H9 (cell line): ENCODE measurements around the gene DUSP15. TPM values are rescaled to one million over a fixed set of nuclear protein-coding genes. Genes with fewer than 3 reads are reported as not detected.

ENCODE experiments used
- DNase-seq: peaks from one replicate; pipeline ENCODE4 v3.0.0-alpha.2; 2017
- H2AFZ ChIP-seq: one replicate; pipeline ENCODE4 v1.6.1; 2013; ENCODE audit warnings: mild to moderate bottlenecking, low read length, control low read depth, moderate library complexity
- H2AK5ac ChIP-seq: 2 replicates; pipeline ENCODE4 v1.6.1; 2013; ENCODE audit warnings: low read length, control low read depth, mixed read lengths; ENCODE audit not compliant: insufficient read length
- H2BK120ac ChIP-seq: one replicate; pipeline ENCODE4 v1.6.1; 2013; ENCODE audit warnings: low read depth, mild to moderate bottlenecking, low read length, control low read depth, inconsistent platforms; ENCODE audit not compliant: poor library complexity, severe bottlenecking
- H2BK12ac ChIP-seq: 2 replicates; pipeline ENCODE4 v1.6.1; 2013; ENCODE audit warnings: low read length, control low read depth, mixed read lengths, low read depth; ENCODE audit not compliant: insufficient read length
- H2BK15ac ChIP-seq: 2 replicates; pipeline ENCODE4 v1.6.1; 2013; ENCODE audit warnings: low read depth, low read length, control low read depth
- H2BK20ac ChIP-seq: one replicate; pipeline ENCODE4 v1.6.1; 2013; ENCODE audit warnings: low read depth, mild to moderate bottlenecking, low read length, control low read depth, inconsistent platforms; ENCODE audit not compliant: poor library complexity, severe bottlenecking
- H2BK5ac ChIP-seq: 2 replicates; pipeline ENCODE4 v1.6.1; 2013; ENCODE audit warnings: low read length, control low read depth, mixed read lengths; ENCODE audit not compliant: insufficient read length
- H3K14ac ChIP-seq: 2 replicates; pipeline ENCODE4 v1.6.1; 2013; ENCODE audit warnings: low read length, control low read depth; ENCODE audit not compliant: insufficient read depth
- H3K18ac ChIP-seq: 2 replicates; pipeline ENCODE4 v1.6.1; 2013; ENCODE audit warnings: low read depth, mild to moderate bottlenecking, mixed read lengths, low read length, control low read depth; ENCODE audit not compliant: insufficient read length
- H3K23ac ChIP-seq: 2 replicates; pipeline ENCODE4 v1.6.1; 2013; ENCODE audit warnings: low read length, control low read depth, mixed read lengths, low read depth; ENCODE audit not compliant: insufficient read length
- H3K23me2 ChIP-seq: 2 replicates; pipeline ENCODE4 v1.6.1; 2013; ENCODE audit warnings: low read depth, mild to moderate bottlenecking, mixed read lengths, low read length, control low read depth; ENCODE audit not compliant: insufficient read length, poor library complexity, severe bottlenecking
- H3K27ac ChIP-seq: 2 replicates; pipeline ENCODE4 v1.5.1; 2013; ENCODE audit warnings: low read length, control low read depth, mixed read lengths, low read depth; ENCODE audit not compliant: insufficient read length
- H3K27me3 ChIP-seq: 2 replicates; pipeline ENCODE4 v1.6.1; 2013; ENCODE audit warnings: low read length, control low read depth, inconsistent platforms; ENCODE audit not compliant: insufficient read depth
- H3K4ac ChIP-seq: 2 replicates; pipeline ENCODE4 v1.6.1; 2013; ENCODE audit warnings: low read depth, mild to moderate bottlenecking, control low read depth, inconsistent platforms, low read length, moderate library complexity
- H3K4me1 ChIP-seq: 2 replicates; pipeline ENCODE4 v1.6.1; 2013; ENCODE audit warnings: low read length, control low read depth, inconsistent platforms; ENCODE audit not compliant: insufficient read depth
- H3K4me2 ChIP-seq: 2 replicates; pipeline ENCODE4 v1.6.1; 2013; ENCODE audit warnings: low read length, control low read depth, mixed read lengths; ENCODE audit not compliant: insufficient read length, insufficient read depth
- H3K56ac ChIP-seq: 2 replicates; pipeline ENCODE4 v1.6.1; 2013; ENCODE audit warnings: low read depth, mild to moderate bottlenecking, mixed read lengths, low read length, control low read depth; ENCODE audit not compliant: insufficient read length
- H3K79me1 ChIP-seq: 2 replicates; pipeline ENCODE4 v1.6.1; 2013; ENCODE audit warnings: low read depth, mild to moderate bottlenecking, moderate library complexity, low read length, control low read depth, inconsistent platforms; ENCODE audit not compliant: insufficient read depth, poor library complexity, severe bottlenecking
- H3K79me2 ChIP-seq: 2 replicates; pipeline ENCODE4 v1.6.1; 2013; ENCODE audit warnings: low read length, control low read depth, inconsistent platforms; ENCODE audit not compliant: insufficient read depth
- H3K9ac ChIP-seq: 2 replicates; pipeline ENCODE4 v1.6.1; 2013; ENCODE audit warnings: low read length, control low read depth, mixed read lengths; ENCODE audit not compliant: insufficient read length; ENCODE audit errors: extremely low read depth
- H3K9me3 ChIP-seq: one replicate; pipeline ENCODE4 v1.6.1; 2013; ENCODE audit warnings: low read depth, low read length, inconsistent platforms; ENCODE audit not compliant: control insufficient read depth
- H3T11ph ChIP-seq: one replicate; pipeline ENCODE4 v1.6.1; 2013; ENCODE audit warnings: mild to moderate bottlenecking, low read length, control low read depth, inconsistent platforms
- H4K20me1 ChIP-seq: one replicate; pipeline ENCODE4 v1.6.1; 2013; ENCODE audit not compliant: control insufficient read depth, insufficient read length, insufficient read depth
- H4K5ac ChIP-seq: 2 replicates; pipeline ENCODE4 v1.6.1; 2013; ENCODE audit warnings: low read depth, mild to moderate bottlenecking, mixed read lengths, low read length, control low read depth; ENCODE audit not compliant: insufficient read length
- H4K8ac ChIP-seq: replicated peaks from 2 replicates; pipeline ENCODE4 v1.6.1; 2013; ENCODE audit warnings: low read length, control low read depth, mixed read lengths, low read depth; ENCODE audit not compliant: insufficient read length
- H4K91ac ChIP-seq: 2 replicates; pipeline ENCODE4 v1.6.1; 2013; ENCODE audit warnings: low read depth, mild to moderate bottlenecking, moderate library complexity, mixed read lengths, low read length, control low read depth; ENCODE audit not compliant: insufficient read length
- H3K27ac Mint-ChIP-seq, 3 experiments: 2 replicates in 2 of 3; 3 replicates in 1 of 3; pipeline ENCODE4 v1.8.0; 2020 to 2021; ENCODE audit warnings: mixed read lengths in 3 of 3, mild to moderate bottlenecking in 1 of 3, moderate library complexity in 1 of 3
- H3K27me3 Mint-ChIP-seq: 2 replicates; pipeline ENCODE4 v1.8.0; 2021; ENCODE audit warnings: low read depth, mild to moderate bottlenecking, moderate library complexity, mixed read lengths
- H3K36me3 Mint-ChIP-seq, 3 experiments: 2 replicates in 2 of 3; 3 replicates in 1 of 3; pipeline ENCODE4 v1.8.0; 2020 to 2021; ENCODE audit warnings: low read depth in 3 of 3, mixed read lengths in 3 of 3; ENCODE audit not compliant: insufficient read depth in 1 of 3
- H3K4me1 Mint-ChIP-seq, 2 experiments: 2 replicates each; pipeline ENCODE4 v1.8.0; 2020; ENCODE audit warnings: mixed read lengths in 2 of 2
- H3K4me3 Mint-ChIP-seq, 2 experiments: 2 replicates in 1 of 2; 3 replicates in 1 of 2; pipeline ENCODE4 v1.8.0; 2020 to 2021; ENCODE audit warnings: mild to moderate bottlenecking in 2 of 2, mixed read lengths in 2 of 2, moderate library complexity in 1 of 2
- H3K9me3 Mint-ChIP-seq, 2 experiments: 2 replicates in 1 of 2; 3 replicates in 1 of 2; pipeline ENCODE4 v1.8.0; 2020; ENCODE audit warnings: mild to moderate bottlenecking in 2 of 2, mixed read lengths in 2 of 2, moderate library complexity in 1 of 2
- CTCF ChIP-seq: fragments of 200-600 bp; sonication (generic); conservative IDR thresholded peaks from 3 replicates; pipeline ENCODE4 v1.8.0; 2021; ENCODE audit warnings: antibody characterized with exemption, mild to moderate bottlenecking
- WGBS: extraction: QIAGEN DNeasy Blood & Tissue Kit; methylation state at CpG from one replicate; pipeline ENCODE4 v1.1.7; 2013; ENCODE audit warnings: missing lambda C conversion rate, low lambda C conversion rate, mixed read lengths; ENCODE audit not compliant: insufficient read length; ENCODE audit errors: extremely low coverage; 5-methylcytosine and 5-hydroxymethylcytosine counted together
- total RNA-seq: library from RNA; stranded (reverse); gene quantifications from 2 replicates; pipeline ENCODE4 v1.2.1, GENCODE V29; 2021

Gene DUSP15
- total RNA-seq, 1 experiment from 2014 or later: 5.6 TPM

- H3K9me3 Mint-ChIP-seq: no peaks in the 10 kb centered on the region
- peaks cover 15 to 16% of the 10 kb centered on the region in 2 experiments for H3K4me1 Mint-ChIP-seq
- H4K91ac ChIP-seq: no peak overlapping the region
- H3K27ac ChIP-seq: no peak overlapping the region
- no peak overlapping the region for H3K4me3 Mint-ChIP-seq
- no peaks in the 10 kb centered on the region for H3K27me3 ChIP-seq
- H4K20me1 ChIP-seq: no peaks in the 10 kb centered on the region
- H2BK15ac ChIP-seq: no peak overlapping the region
- no peak overlapping the region for H3K27ac Mint-ChIP-seq
- H3K4ac ChIP-seq: no peak overlapping the region
- no peak overlapping the region for H2AFZ ChIP-seq
- H3K4me1 ChIP-seq: no peaks in the 10 kb centered on the region
- no peaks in the 10 kb centered on the region for H3K23me2 ChIP-seq
- no peak overlapping the region for H2BK120ac ChIP-seq
- no peaks in the 10 kb centered on the region for H3K79me1 ChIP-seq
- H3K79me2 ChIP-seq: no peaks in the 10 kb centered on the region
- H2AK5ac ChIP-seq: no peak overlapping the region
- no CpG with 5 or more reads among the region's 2 CpGs for WGBS
- no peak overlapping the region for H3T11ph ChIP-seq
- no peak overlapping the region for H3K9ac ChIP-seq
- no peak overlapping the region for H3K56ac ChIP-seq
- no peak overlapping the region for H2BK5ac ChIP-seq
- H3K9me3 ChIP-seq: no peaks in the 10 kb centered on the region
- H2BK12ac ChIP-seq: no peak overlapping the region
- peaks cover 3% of the 10 kb centered on the region; the same call in 1 of the 2 replicates for H3K27me3 Mint-ChIP-seq
- no peak for DNase-seq
- no peak overlapping the region for H3K23ac ChIP-seq
- H3K18ac ChIP-seq: no peak overlapping the region
- no peaks in the 10 kb centered on the region for H3K36me3 Mint-ChIP-seq
- H3K14ac ChIP-seq: no peak overlapping the region
- H4K8ac ChIP-seq: no peak overlapping the region
- no peak for TF ChIP-seq CTCF
- no peak overlapping the region for H2BK20ac ChIP-seq
- H3K4me2 ChIP-seq: no peak overlapping the region
- H4K5ac ChIP-seq: no peak overlapping the region
These were observed 43.3 kb downstream of the DUSP15 start for GRCh38 chr20:31827059-31827458.
